Upper lobe of left lung (tissue), 4 donors: ENCODE results near the gene SPOCK3.

ENCODE experiments used
- POLR2A ChIP-seq, 4 donors: fragments of 450-650 bp; IDR thresholded peaks; one replicate each; pipeline ENCODE4 v1.5.1; 2016 to 2017; ENCODE audit warnings: antibody characterized with exemption in 4 of 4, mild to moderate bottlenecking in 2 of 4
- POLR2AphosphoS5 ChIP-seq, 2 donors: sonication (generic); formaldehyde crosslinking; IDR thresholded peaks; one replicate each; pipeline ENCODE4 v1.5.1; 2017; ENCODE audit warnings: antibody characterized with exemption in 2 of 2
- TF ChIP-seq, protein P1 (sequence below), 6 experiments: fragments of 450-650 bp in 4 of 6; fragments of 200-600 bp in 2 of 6; sonication (generic) in 2 of 6; IDR thresholded peaks; one replicate each; pipeline ENCODE4 v1.5.1; 2016 to 2019; ENCODE audit warnings: antibody characterized with exemption in 6 of 6

DNA sequence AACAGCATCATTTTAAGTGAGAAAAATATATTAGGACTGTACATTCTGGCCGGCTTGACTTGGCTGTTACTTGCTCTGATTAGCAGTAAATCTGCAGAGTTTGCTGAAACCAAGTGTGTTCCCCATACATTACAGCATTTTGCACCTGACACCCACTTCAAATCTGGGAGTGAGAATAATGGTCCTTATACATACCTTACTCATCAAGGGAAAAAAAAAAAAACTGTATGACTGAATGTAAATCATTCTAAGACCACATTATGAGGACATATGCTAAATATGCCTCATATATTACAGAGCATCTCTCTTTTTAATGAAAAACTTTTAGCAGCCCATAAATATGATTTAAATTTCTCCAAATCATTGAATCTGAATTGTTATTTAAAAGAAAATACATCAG is 406.7 kb downstream of the SPOCK3 start:
- TF ChIP-seq, protein P1, sequence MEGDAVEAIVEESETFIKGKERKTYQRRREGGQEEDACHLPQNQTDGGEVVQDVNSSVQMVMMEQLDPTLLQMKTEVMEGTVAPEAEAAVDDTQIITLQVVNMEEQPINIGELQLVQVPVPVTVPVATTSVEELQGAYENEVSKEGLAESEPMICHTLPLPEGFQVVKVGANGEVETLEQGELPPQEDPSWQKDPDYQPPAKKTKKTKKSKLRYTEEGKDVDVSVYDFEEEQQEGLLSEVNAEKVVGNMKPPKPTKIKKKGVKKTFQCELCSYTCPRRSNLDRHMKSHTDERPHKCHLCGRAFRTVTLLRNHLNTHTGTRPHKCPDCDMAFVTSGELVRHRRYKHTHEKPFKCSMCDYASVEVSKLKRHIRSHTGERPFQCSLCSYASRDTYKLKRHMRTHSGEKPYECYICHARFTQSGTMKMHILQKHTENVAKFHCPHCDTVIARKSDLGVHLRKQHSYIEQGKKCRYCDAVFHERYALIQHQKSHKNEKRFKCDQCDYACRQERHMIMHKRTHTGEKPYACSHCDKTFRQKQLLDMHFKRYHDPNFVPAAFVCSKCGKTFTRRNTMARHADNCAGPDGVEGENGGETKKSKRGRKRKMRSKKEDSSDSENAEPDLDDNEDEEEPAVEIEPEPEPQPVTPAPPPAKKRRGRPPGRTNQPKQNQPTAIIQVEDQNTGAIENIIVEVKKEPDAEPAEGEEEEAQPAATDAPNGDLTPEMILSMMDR (IDR thresholded peaks at IDR 0.05) = no peak
- TF ChIP-seq POLR2A (IDR thresholded peaks at IDR 0.05) (no peak), POLR2AphosphoS5 (IDR thresholded peaks at IDR 0.05) (no peak)
